Measurements from ENCODE around the gene ADCY9. TPM values are rescaled to one million over a fixed set of nuclear protein-coding genes. Genes with fewer than 3 reads are reported as not detected.
"Not testable (repeated sequence)": the region's sequence is repeated elsewhere in the genome, so short reads cannot be mapped to it uniquely, and the experiment has no call there.

ADCY9 gene
- polyA plus RNA-seq, 12 donors, result 12.3 to 17.8 (median 14.5) TPM; not detected in 1

GRCh38 chr16:3952737-3953131 lies 163.5 kb downstream of the ADCY9 start:
- peak; percentile 87 for DNase-seq

- peak; percentile 90 for DNase-seq
Measured at GRCh38 chr16:3951861-3952736, 164.1 kb downstream of the ADCY9 start.

- not testable (repeated sequence) for DNase-seq
Measured at GRCh38 chr16:3951380-3951779, 164.9 kb downstream of the ADCY9 start.

- DNase-seq, result peak; percentile 96
Measured at GRCh38 chr16:3950343-3951193, 165.7 kb downstream of the ADCY9 start.

GRCh38 chr16:3949946-3950342 lies 166.3 kb downstream of the ADCY9 start:
- DNase-seq, result no peak

- peak; percentile 88 for DNase-seq
Measured at GRCh38 chr16:3949287-3949686, 167.0 kb downstream of the ADCY9 start.

DNA sequence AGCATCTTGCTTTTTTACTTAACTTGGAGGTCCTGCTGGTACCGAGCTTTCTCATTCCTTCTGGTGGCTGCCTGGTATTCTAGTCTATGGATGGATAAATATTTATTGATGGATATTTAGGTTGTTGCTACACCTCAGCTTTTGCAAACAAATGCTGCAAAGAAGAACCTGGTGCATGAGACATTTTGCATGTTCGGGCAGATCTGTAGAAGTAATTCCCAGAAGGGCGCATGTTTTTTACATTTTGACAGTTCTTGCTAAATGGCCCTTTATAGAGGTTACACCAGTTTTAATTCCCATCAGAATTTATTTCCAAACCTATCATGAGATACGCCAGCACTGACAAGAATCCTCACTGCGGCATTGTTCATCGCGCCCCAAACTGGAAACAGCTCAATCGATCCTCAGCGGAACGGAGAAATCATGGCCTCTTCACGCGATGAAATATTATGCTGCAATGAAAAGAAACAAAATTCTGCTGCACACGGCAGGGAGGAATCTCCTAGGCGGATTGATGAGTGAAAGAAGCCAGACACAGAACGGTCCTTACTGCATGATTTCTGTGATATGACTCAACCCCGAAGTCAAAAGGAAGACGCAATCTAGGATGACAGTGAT lies 167.8 kb downstream of the ADCY9 start:
- no peak for DNase-seq

- no peak for DNase-seq
Measured at GRCh38 chr16:3946604-3947180, 169.6 kb downstream of the ADCY9 start.

GRCh38 chr16:3945751-3946603 lies 170.3 kb downstream of the ADCY9 start:
- peak; percentile 83 for DNase-seq

DNA sequence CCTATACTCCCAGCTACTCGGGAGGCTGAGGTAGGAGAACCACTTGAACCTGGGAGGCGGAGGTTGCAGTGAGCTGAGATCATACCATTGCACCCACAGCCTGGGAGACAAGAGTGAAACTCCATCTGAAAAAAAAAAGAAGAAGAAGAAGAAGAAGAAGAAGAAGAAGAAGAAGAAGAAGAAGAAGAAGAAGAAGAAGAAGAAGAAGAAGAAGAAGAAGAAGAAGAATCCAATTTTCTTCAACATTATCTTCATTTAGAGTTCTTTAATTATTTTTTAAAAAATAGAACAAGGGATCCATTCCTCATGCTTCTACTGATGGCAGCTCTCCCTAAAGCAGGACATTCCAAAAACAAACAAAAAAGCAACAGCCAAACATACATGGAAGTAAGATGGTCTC lies 171.8 kb downstream of the ADCY9 start:
- not testable (repeated sequence) for DNase-seq

GRCh38 chr16:3942146-3942545 lies 174.1 kb downstream of the ADCY9 start:
- DNase-seq, result not testable (repeated sequence)

- DNase-seq, result no peak
Measured at GRCh38 chr16:3938843-3939624, 177.2 kb downstream of the ADCY9 start.

GRCh38 chr16:3938471-3938842 lies 177.8 kb downstream of the ADCY9 start:
- no peak for DNase-seq

GRCh38 chr16:3937066-3937875 lies 179.0 kb downstream of the ADCY9 start:
- DNase-seq, result no peak

- no peak for DNase-seq
Measured at GRCh38 chr16:3935921-3936320, 180.3 kb downstream of the ADCY9 start.

DNA sequence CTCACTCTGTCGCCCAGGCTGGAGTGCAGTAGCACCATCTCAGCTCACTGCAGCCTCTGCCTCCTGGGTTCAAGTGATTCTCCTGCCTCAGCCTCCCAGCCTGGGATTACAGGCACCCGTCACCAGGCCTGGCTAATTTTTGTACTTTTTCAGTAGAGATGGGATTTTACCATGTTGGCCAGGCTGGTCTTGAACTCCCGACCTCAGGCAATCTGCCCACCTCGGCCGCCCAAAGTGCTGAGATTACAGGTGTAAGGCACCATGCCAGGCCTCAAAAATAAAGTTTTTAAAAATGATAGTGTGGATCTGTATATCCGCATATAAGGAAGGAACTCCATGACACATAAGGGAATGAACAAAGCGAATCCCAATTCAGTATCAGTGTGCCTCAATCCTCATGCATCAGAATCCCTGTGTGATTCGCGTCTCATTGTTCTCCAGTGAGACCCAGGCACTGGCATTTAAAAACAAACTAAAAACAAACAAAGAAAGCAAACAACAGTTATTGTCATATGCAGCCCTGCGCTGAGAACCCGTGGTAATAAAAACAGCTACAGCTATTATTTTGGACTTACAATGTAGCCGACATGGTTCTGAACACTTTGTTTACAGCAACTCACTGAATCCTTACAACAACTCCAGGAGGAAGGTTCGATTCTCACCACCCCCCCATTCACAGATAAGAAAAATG lies 181.6 kb downstream of the ADCY9 start:
- DNase-seq, result no peak

DNA sequence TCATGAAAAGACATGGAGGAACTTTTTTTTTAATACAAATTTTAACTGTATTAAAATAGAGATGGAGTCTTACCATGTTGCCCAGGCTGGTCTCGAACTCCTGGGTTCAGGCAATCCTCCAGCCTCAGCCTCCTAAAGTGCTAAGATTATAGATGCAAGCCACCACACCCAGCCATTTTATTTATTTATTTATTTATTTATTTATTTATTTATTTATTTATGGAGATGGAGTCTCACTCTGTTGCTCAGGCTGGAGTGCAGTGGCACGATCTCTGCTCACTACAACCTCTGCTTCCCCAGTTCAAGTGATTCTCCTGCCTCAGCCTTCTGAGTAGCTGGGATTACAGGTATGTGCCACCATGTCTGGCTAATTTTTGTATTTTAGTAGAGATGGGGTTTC lies 189.1 kb downstream of the ADCY9 start:
- not testable (repeated sequence) for DNase-seq

DNA sequence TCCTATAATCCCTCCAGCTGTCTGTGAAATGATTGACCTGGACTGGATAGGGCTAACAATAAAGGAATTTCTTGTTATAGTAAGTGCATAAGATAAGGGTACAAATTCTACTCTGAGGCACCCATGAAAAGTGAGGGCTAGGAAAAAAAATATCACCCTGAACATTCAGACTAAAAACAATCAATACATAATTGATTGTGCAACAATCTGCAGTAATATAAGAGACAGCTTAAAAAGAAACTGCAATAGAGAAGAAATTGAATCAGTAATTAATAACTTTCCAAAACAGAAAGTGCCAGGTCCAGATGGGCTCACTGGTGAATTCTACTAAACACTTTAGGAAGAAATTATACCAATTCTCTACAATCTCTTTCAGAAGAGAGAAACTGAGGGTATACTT lies 191.5 kb downstream of the ADCY9 start:
- DNase-seq, result no peak

DNA sequence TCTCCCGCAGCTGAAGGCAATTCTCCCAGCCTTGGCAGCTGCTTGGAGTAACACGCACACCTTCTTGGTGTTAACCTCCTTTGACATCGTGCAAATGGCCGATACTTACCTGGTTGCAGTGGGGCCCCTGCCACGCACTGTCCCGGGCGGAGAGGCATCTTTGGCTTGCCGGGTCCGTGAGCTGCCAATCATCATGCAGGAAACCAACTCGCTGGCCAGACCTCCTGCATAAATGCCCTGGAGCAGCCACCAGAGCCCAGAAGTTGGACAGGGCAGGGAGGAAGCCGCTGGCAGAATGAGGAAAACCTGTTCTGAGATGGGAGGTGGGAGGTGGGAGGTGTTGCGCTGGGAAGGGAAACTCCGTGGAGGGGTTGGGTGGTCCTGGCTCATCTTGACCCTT lies 194.0 kb downstream of the ADCY9 start:
- no peak for DNase-seq
